ENCODE measurements around the gene LRP1B.

The LRP1B gene

DNA sequence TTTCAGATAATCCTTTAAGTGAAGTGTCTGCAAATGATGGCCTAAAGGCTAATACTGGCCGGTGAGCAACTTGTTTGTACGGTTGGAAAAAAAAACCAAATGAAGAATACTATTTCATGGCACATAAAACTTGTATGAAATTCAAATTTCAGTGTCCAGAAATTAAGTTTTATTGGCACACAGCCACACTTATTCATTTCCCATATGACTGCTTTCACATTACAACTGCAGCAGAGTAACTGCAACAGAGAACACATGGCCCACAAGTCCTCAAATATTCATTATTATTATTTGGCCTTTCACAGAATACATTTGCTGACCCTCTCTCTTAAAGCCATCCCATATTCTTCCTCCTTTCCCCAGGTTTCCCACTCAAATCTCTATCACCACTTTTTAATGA, 1268.6 kb downstream of the LRP1B start:
- DNase-seq: no peak

DNA sequence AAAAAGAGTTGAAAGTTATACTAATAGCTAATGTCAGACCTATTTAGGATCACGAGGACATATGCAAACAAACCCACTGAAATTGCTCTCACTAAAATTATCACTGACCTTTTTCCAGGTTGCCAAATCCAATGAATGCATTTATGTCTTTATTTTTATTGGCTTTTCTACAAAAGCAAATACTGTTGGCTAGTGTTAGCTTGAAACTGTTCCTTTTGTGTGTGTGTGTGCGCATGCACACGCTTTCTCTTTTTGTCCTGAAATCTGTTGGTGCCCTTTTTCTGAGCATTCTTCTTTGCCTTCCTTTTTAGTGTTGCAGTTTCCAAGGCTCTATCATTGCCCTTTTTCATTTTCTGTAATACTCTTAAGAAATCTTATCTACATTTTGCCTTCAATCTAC, 1269.2 kb downstream of the LRP1B start:
- DNase-seq: no peak

DNA sequence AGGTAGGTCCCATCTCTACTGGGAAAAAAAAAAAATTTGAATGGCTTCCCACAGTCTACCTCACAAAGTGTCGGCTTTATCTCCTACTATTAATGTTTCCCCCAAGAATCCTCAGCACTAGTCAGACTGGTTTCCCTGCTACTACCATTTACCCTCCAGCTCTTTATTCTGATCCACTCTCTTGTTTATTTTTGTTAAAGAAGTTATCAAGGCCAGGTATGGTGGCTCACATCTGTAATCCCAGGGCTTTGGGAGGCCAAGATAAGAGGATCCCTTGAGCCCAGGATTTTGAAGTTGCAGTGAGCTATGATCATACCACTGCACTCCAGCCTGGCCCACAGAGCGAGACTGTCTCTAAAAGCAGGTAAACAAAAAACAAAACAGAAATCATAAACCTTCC, 1275.3 kb downstream of the LRP1B start:
- DNase-seq: no peak

DNA sequence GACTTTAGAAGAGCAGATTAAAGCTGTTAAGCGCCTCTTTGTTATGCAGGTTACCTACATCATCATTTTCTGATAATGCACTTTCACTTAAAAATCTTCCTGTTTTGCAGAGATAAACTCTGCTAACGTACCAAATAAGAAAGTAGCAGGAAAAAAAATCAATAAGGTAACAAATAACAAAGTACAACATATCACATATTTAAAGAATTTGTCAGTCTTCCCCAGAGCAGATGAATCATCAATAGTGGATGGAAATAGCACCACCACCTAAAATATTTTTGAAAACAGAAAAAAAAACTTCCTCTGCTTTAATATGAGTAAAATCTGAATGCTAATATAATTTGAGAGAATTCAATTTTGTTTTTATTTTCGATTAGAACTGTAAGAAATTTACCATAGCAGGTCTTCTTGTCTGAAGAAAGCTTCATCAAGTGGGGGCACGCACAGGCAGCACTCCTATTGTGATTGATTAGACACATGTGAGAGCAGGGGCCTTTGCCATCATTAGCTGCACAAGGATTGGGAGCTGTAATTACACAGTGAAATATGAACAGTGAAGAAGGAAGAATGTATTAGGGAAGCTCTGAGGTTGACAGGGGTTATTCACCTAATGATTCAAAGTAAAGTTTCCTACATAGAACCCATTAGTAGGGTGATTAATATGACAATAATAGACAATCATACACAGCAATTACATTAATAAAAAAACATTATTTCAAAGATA, 1279.4 kb downstream of the LRP1B start:
- no peak for DNase-seq

DNA sequence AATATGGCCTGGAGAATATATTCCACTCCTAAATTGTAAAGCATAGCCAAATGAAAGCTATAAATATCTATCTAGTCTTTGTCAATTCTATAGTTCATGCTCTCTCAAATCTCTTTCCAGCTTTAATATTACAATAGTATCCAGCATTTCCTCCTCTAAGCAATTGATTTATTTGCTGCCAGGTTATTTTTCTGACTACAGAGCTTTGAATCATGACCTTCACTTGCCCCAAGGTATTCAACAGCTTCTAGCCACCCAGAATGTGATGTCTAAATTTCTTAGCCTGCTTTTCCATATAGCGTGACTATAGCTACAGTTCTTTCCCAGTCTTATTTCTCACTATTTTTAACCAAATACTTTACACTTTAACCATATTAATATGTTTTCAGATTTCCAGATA, 1287.6 kb downstream of the LRP1B start:
- DNase-seq: no peak

DNA sequence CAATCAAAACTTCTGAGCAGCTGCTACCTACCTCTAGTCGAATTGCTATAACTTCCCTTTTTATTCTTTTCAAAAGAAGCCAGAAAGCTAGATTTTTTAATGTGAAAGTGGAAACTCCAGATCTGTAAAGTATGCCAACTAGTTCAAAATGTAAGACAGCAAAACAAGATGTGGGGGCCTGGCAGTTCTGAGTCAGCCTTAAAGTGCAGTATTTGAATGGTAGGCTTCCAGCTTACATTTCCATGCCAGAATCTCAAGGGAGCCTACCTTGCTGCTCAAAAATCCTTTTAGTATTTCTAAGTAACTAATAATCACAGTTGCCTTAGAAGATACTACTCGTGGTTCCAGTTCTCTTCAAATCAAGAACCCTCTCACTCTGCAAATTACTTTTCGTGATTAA, 1288.7 kb downstream of the LRP1B start:
- no peak for DNase-seq

DNA sequence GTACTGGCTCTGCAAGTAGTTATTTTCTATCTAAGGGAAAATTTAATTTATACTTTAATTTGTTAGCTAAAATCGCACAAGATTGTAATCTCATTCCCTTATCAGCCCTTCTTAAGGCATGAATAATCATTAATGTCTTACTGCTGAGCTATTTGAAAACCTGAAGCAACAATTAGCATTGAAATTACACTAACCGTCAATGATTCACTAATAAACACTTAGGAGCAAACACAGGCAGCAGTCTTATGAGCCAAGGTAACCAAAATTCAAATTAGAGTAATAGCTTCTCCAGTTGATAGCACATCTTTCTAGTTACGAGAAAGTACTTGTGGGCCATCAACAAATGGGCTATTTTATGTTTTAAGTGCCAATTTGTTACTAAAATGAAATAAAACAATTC, 1289.7 kb downstream of the LRP1B start:
- no peak for DNase-seq

DNA sequence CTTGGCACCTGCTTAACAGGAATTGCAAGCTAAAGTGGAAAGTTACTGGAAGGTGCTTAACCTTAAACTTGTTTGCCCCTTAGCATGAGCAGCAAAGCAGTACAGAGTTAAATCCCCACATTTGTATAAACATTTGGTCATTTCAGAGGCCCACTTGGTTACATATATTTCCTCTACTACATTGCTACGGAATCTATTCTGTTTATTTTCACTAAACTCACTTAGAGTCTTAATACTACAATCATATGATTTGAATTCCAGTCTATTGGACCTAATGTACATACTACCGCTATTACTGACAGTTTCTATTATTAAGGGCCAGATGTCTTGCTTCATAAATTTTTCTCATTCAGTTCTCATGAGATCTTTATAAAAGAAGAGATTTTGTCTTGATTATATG, 1294.0 kb downstream of the LRP1B start:
- no peak for DNase-seq

DNA sequence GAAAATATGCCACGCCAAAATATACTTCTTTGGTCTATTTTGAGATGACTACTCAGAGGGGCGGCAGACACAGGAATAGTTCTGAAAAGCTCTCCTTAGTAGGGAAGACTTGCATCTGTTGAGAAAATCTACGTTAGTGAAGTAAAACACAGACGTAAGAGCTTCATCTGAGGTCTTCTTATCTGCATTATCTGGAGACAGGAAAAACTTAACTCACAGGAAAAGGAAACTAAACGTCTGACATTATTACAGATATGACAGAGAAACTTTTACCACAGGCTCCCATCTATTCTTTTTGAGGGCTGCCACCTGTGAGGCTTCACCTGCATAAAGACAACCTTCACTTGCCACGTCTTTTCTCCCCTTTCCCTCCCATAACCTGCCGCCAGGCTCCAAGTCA, 1295.7 kb downstream of the LRP1B start:
- no peak for DNase-seq

DNA sequence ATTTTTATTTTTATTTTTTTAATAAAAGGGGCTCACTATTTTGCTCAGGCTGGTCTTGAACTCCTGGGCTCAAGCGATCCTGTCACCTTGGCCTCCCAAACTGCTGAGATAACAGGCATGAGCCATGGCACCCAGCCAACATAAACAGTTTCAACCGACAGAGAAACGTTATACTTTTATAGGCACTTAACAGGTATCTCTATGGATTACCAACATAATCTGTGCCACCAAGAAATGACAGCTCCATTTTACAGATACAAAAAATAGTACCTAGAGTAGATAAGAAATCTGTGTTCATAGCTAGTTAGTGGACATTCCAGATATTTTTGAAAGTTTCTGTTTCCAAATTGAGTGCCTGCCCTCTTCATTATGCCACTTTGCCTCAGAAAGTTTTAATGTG, 1316.7 kb downstream of the LRP1B start:
- no peak for DNase-seq

DNA sequence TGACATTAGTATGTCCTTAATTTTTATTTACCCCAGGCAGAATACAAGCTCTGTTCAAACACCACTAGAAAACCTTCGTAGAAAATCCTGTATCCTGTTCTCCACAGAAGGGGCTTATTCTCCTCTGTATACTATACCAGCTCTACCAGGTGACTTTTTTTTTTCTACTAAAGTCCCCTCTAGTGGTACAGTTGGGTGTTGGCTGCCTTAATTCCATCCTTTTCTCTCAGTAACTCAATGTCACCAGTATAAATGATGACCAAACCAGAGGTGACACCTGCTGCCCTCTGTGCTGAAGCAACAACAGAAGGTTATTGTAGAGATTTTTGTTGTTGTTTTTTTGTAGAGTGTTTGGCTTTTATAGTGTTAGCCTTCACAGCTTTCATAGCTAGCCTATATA, 1322.0 kb downstream of the LRP1B start:
- DNase-seq: no peak

DNA sequence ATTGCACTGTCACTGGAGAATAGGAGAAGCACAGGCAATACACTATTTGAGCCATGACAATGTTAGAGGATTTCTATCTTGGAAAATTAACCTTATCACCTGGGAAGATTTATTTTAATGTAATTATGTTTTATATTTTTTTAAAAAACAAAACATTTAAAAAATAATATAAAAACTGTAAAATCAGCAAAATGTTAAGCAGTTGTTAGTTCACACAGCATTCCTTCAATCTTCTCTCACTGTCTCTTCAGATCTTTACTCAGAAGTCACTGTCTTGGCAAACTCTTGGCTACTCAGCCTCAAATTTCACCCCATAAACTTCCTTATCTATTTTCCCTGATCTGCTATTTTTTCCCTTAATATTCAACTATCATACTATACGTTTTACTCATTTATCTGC, 1322.6 kb downstream of the LRP1B start:
- DNase-seq: no peak

DNA sequence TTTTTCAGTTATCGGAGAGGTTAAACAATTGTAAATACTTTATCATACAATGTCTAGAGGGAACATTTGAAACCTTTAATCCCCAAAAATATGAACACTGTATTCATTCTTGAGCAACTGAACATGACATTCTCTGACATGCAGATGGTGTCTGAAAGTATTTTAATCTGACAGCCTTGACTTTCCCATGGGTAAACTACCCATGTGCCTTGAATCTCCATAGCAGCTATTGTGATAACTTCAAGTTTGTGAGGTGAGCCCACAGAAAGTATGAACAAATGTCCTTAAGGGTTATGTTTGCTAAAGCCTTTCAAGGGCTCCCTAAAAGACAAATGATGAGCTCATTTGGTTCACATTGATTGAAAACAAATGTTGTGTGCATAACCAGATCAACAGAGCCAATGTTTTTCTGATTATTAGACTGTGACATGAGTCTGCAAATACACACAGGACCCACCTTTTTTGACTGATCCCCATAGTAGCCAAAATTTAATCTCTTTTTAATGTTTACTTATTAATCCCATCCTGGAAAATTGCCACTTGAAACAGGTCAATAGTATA, 1326.0 kb downstream of the LRP1B start:
- no peak for DNase-seq

DNA sequence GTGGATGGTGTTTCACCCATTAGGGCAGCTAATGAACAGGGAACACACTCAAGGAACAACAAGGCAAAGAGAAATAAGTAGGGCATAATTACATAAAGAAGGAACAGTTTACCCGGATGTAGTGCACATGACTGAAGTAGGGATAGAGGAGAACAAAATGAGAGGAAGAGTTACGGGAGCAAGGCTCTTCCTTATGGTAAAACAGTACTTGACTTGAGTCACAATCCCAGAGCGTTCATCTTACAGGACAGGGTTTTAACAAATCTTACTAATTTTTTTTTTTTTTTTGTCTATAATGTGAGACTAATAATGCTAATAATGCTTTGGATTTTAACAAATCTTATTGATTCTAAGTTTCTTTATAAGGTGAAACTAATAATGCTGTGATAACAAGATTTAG, 1329.5 kb downstream of the LRP1B start:
- DNase-seq: no peak

DNA sequence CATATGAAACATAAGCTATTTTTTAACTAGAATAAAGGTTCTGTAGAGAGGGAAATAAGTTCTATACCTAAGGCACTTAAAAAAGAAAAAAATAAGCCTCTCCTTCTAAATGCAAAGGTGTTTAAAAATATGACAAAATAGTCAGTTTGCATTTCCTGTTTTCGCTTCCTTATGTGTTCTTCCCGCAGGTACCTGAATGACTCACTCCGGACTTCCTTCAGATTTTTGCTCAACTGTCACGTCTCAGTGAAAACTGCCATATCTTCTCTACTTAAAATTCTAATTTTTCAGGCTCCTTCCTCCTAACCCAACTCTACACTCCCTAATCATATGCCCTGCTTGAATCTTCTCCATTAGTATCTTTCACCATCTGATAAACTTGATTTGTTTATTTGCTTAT, 1333.1 kb downstream of the LRP1B start:
- no peak for DNase-seq

DNA sequence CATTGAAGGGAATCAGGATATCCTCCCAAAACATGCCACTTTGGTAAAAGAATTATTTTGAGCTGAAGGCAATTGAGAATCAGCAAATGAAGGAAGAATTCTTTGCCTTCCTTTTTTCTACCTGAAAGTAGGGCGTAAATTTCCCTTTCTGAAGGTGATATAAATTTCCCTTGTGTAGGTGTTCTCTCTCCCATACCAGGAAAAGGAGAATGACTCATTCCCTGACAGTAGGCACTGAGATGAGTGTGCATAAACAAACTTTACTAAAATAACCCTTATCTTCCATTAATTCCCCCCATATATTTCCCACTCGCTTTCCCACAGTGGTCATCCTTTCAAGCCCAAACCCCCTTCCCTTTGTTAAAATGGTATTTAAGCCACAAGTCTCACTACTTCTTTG, 1339.0 kb downstream of the LRP1B start:
- no peak for DNase-seq

DNA sequence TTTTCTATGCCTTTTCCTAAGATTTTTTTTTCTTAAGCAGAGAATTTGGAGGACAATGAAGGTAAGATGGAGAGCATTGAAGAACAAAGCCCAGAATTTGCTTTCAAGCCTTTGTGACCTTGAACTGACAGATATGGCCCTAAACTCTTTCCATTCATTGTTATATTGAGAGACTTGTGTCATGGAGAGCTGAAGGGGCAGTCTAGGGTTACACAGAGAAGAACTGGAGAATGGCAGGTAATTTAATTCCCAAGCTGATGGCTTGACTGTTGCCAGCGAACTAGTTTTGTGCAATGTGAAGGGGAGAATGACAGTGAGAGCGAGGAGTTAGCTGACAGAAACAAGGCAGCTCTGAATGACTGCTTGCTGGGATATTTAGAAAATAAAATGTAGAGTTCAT, 1344.2 kb downstream of the LRP1B start:
- DNase-seq: no peak

DNA sequence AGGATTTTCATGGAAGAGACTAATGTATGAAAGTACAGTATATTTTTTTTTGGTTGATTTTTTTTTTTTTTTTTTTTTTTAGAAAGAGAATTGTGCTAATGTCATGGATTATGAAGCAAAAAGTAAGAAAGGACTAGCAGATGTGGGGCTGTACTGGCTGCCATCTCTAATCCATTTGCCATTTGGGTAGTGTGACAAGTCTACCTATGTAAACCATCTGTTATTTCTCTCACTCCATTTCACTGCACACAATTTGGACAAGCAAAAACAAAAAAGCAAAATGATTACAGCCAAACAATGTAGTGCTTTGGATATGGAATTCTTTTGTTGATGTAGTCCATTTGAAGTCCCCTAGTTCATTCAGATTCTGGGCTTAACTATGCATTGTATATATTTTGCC, 1355.4 kb downstream of the LRP1B start:
- no peak for DNase-seq

DNA sequence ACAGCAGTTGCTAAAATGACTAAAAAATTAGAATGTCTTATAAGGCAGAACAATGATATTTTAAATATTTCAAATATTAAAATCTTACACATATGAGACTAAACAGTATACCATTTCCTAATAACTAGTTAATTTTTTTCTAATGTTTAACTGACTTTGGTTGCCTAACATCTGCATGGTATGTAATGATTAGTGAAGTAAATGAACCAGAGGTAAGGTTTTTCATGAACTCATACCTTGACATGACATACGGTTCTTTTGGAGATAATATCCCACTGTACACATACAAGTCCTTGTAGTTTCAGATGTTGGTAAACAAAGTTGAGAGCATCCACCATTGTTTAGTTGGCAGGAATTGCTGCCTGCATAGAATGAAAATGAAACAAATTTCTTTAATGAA, 1360.2 kb downstream of the LRP1B start:
- DNase-seq: no peak

DNA sequence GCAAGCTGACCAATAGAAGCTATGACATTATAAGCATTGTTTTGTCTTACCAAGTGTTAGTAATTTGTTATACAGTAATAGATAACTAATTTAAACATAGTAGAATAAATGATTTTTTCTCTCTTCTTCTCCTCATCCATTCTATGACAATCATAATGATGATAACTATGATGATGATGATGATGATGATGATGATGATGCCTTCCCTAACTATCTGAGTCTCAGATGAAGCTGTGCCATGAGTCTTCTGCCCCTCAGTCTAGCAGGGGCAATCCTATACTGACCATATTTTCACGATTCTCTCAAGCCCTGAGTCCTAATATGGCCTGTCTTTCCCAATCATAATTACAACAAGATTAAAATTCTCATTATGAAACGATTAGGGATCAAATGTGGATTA, 1369.0 kb downstream of the LRP1B start:
- DNase-seq: no peak

DNA sequence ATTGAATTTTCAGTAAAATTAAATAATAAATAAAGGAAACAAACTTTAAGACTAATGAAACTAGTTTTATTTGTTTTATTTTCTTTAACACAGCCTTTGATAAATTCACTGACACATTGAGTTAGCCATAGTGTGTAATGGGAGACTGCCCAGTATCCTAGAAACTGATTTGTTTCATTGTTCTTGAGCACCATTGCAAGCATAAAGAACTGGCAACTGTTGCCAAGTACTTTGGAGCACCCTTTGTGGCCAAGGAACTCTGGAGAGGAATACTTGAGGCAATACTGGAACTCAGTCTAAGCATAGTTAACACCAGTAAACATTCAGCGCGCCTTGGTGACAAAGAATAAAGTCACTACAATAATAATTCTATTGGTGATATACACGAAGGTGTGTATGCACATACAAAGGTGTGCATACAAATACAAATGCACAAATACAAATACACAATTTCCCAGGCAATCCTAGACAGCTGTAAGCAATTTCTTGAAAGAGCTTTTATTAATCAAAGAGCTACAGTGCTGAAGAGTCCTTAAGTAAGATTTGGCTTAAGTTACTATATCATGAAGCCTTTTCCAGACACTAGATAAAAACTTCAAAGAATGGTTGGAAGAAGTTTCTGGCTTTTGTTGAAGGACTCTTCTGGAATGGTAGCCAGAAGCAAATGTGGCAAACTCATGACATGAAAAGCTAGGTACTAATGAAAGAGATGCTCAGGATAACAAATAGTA, 1371.2 kb downstream of the LRP1B start:
- no peak for DNase-seq

DNA sequence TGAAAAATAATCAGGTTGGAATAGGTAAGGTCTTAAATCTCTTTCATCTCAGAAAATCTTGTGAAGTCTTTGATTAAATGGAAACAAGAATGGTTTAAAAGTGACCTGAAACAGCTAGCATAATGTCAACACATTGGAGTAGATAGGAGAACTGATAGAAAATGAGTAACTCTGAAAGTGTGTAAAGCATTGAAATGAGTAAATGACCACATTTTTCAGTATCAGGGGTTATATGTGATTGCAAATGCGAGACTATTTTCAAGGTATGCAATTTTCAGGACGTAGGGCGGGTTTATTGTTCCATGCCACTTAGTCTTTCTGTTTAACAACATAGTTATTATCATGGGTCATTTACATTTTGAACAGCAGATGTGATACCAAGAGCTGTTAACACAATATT, 1383.2 kb downstream of the LRP1B start:
- DNase-seq: no peak

DNA sequence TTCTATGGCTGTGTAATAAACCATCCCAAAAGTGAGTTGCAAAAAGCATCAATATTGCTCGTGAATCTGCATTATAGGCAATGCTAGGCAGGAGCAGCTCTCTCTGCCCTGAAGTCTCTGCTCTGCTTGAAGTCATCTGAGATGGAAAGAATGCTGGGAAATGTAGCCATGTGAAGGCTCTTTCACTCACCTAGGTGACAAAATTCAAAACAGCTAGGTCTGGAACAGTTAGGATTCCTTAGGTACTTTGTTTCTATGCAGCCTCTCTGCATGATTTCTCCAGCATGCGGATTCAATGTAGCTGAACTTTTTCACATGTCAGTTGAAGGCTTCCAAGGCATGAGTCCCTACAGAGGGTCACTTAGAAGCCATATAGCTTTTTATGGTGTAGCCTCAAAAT, 1383.7 kb downstream of the LRP1B start:
- DNase-seq: no peak

DNA sequence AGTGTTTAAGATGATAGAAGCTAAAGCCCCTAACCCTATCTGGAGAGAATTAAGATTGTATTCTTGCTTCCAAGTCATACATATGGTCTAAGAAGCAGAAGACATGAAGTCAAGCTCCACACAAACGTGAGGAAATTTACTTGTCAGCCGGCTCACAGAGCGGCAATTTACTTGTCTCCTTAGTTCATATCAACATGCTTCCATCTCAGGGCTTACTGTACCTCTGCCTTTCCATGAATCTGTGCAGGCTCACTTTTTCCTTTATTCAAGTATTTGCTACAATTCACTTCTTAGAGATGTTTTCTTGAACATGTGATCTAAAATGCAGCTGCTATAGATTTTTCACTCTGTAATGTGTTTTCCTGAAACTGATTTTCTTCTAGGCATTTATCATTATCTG, 1386.4 kb downstream of the LRP1B start:
- no peak for DNase-seq

DNA sequence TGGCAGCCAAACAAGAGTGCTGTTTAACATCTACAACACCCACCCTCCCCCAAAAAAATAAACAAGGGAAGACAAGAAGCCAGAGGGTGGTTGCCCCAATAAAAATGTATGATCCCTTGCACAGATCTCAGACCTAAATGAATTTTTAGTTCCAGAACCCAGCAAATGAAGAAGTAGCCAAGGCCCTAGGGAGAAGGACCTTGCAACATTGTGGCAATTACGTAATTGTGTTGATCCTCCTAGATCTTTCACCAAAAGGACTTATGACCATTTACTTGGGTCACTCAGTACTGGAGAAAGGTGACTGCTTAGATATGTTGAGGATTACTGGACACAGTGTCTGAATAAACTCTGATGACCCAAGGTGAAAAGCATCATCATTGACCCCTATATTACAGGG, 1393.8 kb downstream of the LRP1B start:
- DNase-seq: no peak

All from GDM1 (cell line).